ENCODE results near the gene ARHGEF7. TPM values are rescaled to one million over a fixed set of nuclear protein-coding genes. Genes with fewer than 3 reads are reported as not detected.

Gene ARHGEF7
- total RNA-seq, 1 donor = 52.2 TPM

DNA sequence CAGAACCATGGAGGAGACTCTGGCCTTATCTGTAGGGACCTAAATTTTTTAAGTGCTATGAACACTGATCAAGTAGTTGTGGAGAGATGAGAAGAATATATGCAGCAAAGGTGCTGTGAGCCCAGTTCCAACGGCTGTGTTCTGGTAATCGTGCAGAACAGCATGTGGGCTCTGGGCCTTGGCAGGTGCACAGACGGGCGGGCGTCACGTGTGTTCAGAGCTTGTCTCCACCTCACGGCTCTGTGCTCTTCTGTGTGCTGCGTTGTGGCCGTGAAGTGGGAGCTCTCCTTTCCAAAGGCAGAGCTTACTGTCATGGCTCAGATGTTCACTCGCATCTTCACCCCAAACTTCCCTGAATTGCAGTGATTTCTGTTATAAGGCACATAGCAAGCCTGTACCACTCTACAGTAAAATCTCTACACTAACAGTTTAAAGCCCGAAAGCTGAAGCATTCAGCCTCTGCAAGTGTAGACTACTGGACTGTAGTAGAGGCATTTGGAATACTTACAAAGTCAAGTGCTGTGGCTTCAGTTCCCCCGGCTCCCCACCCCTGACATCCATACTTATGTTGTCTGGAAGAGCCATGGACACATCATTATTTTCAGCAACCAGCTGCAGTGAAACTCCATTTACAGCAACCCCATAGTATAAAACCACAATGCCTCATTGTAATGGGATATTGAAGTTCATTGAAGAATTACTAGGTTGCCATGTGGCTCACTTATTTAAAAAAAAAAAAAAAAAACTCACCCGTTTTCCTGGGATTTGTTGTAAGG lies 177.8 kb downstream of the ARHGEF7 start:
- H3K4me3 ChIP-seq (ENCODE audit: low read depth, low read length) = no peak overlapping the region
- no peak for TF ChIP-seq CTCF (IDR thresholded peaks at IDR 0.05; ENCODE audit: insufficient read depth, low read depth, low read length)
- DNase-seq (ENCODE audit: low read depth) = no peak

GRCh38 chr13:111295886-111296285 lies 180.8 kb downstream of the ARHGEF7 start:
- H3K4me3 ChIP-seq (ENCODE audit: low read depth, low read length) = no peak overlapping the region
- TF ChIP-seq CTCF (IDR thresholded peaks at IDR 0.05; ENCODE audit: insufficient read depth, low read depth, low read length) = no peak
- DNase-seq (ENCODE audit: low read depth) = no peak

- peak; percentile 20 for DNase-seq (ENCODE audit: low read depth)
- no peak overlapping the region for H3K4me3 ChIP-seq (ENCODE audit: low read depth, low read length)
- TF ChIP-seq CTCF (IDR thresholded peaks at IDR 0.05; ENCODE audit: insufficient read depth, low read depth, low read length) = no peak
These were observed 181.3 kb downstream of the ARHGEF7 start for GRCh38 chr13:111296417-111296816.

GRCh38 chr13:111298214-111298975 lies 183.3 kb downstream of the ARHGEF7 start:
- no peak for TF ChIP-seq CTCF (IDR thresholded peaks at IDR 0.05; ENCODE audit: insufficient read depth, low read depth, low read length)
- DNase-seq (ENCODE audit: low read depth) = no peak
- H3K4me3 ChIP-seq (ENCODE audit: low read depth, low read length) = no peak overlapping the region

GRCh38 chr13:111302045-111302726 lies 187.1 kb downstream of the ARHGEF7 start:
- TF ChIP-seq CTCF (IDR thresholded peaks at IDR 0.05; ENCODE audit: insufficient read depth, low read depth, low read length) = no peak
- H3K4me3 ChIP-seq (ENCODE audit: low read depth, low read length) = no peak overlapping the region
- DNase-seq (ENCODE audit: low read depth) = no peak

DNA sequence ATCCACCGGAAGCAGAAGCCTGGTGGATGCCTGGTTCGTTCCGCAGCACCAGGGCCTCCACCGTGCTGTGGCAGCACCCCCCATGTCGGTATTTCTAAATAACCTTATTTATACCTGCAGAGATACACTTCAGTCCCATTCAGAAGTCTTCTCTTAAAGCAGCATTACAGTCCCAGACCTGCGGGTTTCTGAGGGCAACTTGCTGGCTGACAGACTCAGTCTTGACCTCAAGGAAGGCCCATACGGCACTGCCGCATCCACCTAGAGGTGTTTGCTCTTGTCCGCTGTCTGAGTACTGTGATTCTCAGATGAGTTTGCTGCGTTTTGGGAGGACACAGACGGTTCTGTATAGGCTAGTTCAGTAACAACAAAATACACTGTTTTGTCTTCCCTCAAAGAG lies 188.4 kb downstream of the ARHGEF7 start:
- H3K4me3 ChIP-seq (ENCODE audit: low read depth, low read length) = no peak overlapping the region
- no peak for DNase-seq (ENCODE audit: low read depth)
- TF ChIP-seq CTCF (IDR thresholded peaks at IDR 0.05; ENCODE audit: insufficient read depth, low read depth, low read length) = no peak
